Spleen (tissue), 11 donors: ENCODE data around the gene KATNIP. TPM values are rescaled to one million over a fixed set of nuclear protein-coding genes. Genes with fewer than 3 reads are reported as not detected.

ENCODE experiments used
- DNase-seq: peaks from one replicate; pipeline ENCODE4 v3.0.0-alpha.2; 2020
- H3K27ac ChIP-seq, 8 donors: fragments of 200-600 bp; sonication (generic) in 7 of 8; 1 replicate in 4 of 8; 2 replicates in 4 of 8; pipeline versions ENCODE4 v1.5.0 to v1.8.0; 2016 to 2021; ENCODE audit warnings: inconsistent platforms in 4 of 8, mild to moderate bottlenecking in 4 of 8, moderate library complexity in 1 of 8
- H3K27me3 ChIP-seq, 7 donors: fragments of 200-600 bp; sonication (generic) in 6 of 7; replicated peaks in 1 of 7; 1 replicate in 4 of 7; 2 replicates in 3 of 7; pipeline versions ENCODE4 v1.5.0 to v1.8.0; 2016 to 2021; ENCODE audit warnings: inconsistent platforms in 3 of 7, mild to moderate bottlenecking in 1 of 7
- H3K36me3 ChIP-seq, 6 donors: fragments of 200-600 bp; sonication (generic) in 5 of 6; 1 replicate in 4 of 6; 2 replicates in 2 of 6; pipeline versions ENCODE4 v1.5.0 to v1.8.0; 2016 to 2021; ENCODE audit warnings: inconsistent platforms in 2 of 6
- H3K4me1 ChIP-seq, 6 donors: fragments of 200-600 bp; sonication (generic) in 5 of 6; 1 replicate in 3 of 6; 2 replicates in 3 of 6; pipeline versions ENCODE4 v1.5.0 to v1.8.0; 2016 to 2021; ENCODE audit warnings: inconsistent platforms in 3 of 6
- H3K4me3 ChIP-seq, 8 donors: fragments of 200-600 bp; sonication (generic) in 7 of 8; 1 replicate in 4 of 8; 2 replicates in 4 of 8; pipeline versions ENCODE4 v1.5.0 to v1.8.0; 2016 to 2021; ENCODE audit warnings: inconsistent platforms in 4 of 8, mild to moderate bottlenecking in 4 of 8, moderate library complexity in 2 of 8
- H3K9me3 ChIP-seq, 8 donors: fragments of 200-600 bp; sonication (generic) in 7 of 8; 1 replicate in 4 of 8; 2 replicates in 4 of 8; pipeline versions ENCODE4 v1.5.0 to v1.8.0; 2016 to 2021; ENCODE audit warnings: inconsistent platforms in 4 of 8
- CTCF ChIP-seq, 11 experiments: fragments of 200-600 bp in 7 of 11; fragments of 450-650 bp in 4 of 11; sonication (generic) in 4 of 11; IDR thresholded peaks in 8 of 11; conservative IDR thresholded peaks in 3 of 11; 1 replicate in 7 of 11; 2 replicates in 4 of 11; pipeline versions ENCODE4 v1.4.0 to v1.8.0; 2016 to 2021; ENCODE audit warnings: antibody characterized with exemption in 11 of 11, inconsistent platforms in 4 of 11, mild to moderate bottlenecking in 1 of 11
- POLR2A ChIP-seq, 3 donors: fragments of 450-650 bp; IDR thresholded peaks; one replicate each; pipeline ENCODE4 v1.5.1; 2017; ENCODE audit warnings: antibody characterized with exemption in 3 of 3, mild to moderate bottlenecking in 1 of 3
- POLR2AphosphoS5 ChIP-seq, 3 donors: sonication (generic); formaldehyde crosslinking; IDR thresholded peaks; one replicate each; pipeline ENCODE4 v1.5.1; 2017; ENCODE audit warnings: antibody characterized with exemption in 3 of 3
- WGBS, 5 donors: extraction: QIAGEN DNeasy Blood & Tissue Kit in 3 of 5; methylation state at CpG; one replicate each; pipeline versions ENCODE4 v1.1.5 to v1.1.7; 2013 to 2018; 5-methylcytosine and 5-hydroxymethylcytosine counted together
- intact Hi-C: fragments of 100-400 bp; cut with DNase I; formaldehyde crosslinking; loops from one replicate; pipeline ENCODE4 v1.15.0; 2023; ENCODE audit warnings: low total_unique reads
- polyA plus RNA-seq, 3 donors: library from polyadenylated mRNA; stranded (reverse); fragments of 200-250 nt; gene quantifications; one replicate each; pipeline ENCODE4 v1.2.1, GENCODE V29; 2013
- total RNA-seq, 7 donors: library from RNA; depleted of rRNA in 3 of 7; stranded (reverse); fragments of >200 nt in 3 of 7; fragmentation: NEBNext Ultra II Directional in 4 of 7; extraction: Animal tissue kit (Norgen Biotek cat#: 25700) in 4 of 7; gene quantifications; one replicate each; pipeline versions ENCODE4 v1.1.0 to v1.2.1, GENCODE V29; 2016 to 2021
- donor health status: healthy with polysubstance abuse.
- donor health status: DM: no; HTN: no; CAD: no; lungs with moderate emphysema.
- donor health status: DM: no; HTN: no; CAD: no.
- donor health status: Bipolar disorder and iron deficiency.
- donor health status: healthy.
- donor health status: DM: no; HTN: no; CAD: no.
- donor health status: DM: yes; HTN: yes; CAD: no.

The KATNIP gene
- total and polyA plus RNA-seq, 10 donors, result 3.8 to 40.7 (median 30.0) TPM

GRCh38 chr16:27531826-27532800 lies 17.8 kb upstream of the KATNIP start:
- intact Hi-C loops, result no loop called here
- Histone ChIP-seq H3K4me3 (no peak overlapping the region), H3K27ac (no peak overlapping the region), H3K36me3 (peaks cover 7 to 100% (median 95%) of the 10 kb centered on the region in 6 donors), H3K9me3 (no peaks in the 10 kb centered on the region), H3K4me1 (no peaks in the 10 kb centered on the region), H3K27me3 (no peaks in the 10 kb centered on the region)
- TF ChIP-seq POLR2AphosphoS5 (IDR thresholded peaks at IDR 0.05), result no peak
- TF ChIP-seq POLR2A (IDR thresholded peaks at IDR 0.05), result no peak
- no peak for TF ChIP-seq CTCF (IDR thresholded peaks at IDR 0.05 in 8 of 11, conservative IDR thresholded peaks at IDR 0.05 in 3 of 11)
- 41 to 58% (median 47%) methylated on average over 19 of the region's 19 CpGs for WGBS, 5 donors
- DNase-seq, result peak; percentile 30

GRCh38 chr16:27534256-27534655 lies 15.7 kb upstream of the KATNIP start:
- TF ChIP-seq POLR2AphosphoS5 (IDR thresholded peaks at IDR 0.05) (no peak), CTCF (IDR thresholded peaks at IDR 0.05 in 8 of 11, conservative IDR thresholded peaks at IDR 0.05 in 3 of 11) (no peak), POLR2A (IDR thresholded peaks at IDR 0.05) (no peak)
- intact Hi-C loops, result no loop called here
- 86 to 92% (median 89%) methylated on average over 4 of the region's 4 CpGs for WGBS, 5 donors

DNA sequence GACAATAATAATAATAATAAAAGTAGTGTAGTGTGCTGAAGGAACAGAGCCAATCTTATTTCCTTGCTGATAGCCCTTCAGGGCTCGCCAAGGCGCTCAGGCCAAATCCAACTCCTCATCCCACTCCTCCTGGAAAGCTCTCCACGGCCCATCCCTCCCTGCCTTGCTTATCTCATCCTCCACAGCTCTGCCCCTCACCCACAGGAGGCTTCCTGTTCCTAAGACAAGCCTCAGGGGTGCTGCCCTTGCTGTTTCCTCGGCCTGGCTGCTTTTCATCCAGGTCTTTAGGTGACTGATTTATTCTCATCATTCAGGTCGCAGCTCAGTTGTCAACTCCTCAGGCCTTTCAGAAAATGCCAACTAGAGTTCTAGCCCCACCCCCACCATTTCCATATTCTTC lies 11.4 kb upstream of the KATNIP start:
- TF ChIP-seq CTCF (IDR thresholded peaks at IDR 0.05 in 8 of 11, conservative IDR thresholded peaks at IDR 0.05 in 3 of 11) (no peak), POLR2AphosphoS5 (IDR thresholded peaks at IDR 0.05) (peak in 1 of 3 donors; percentile 26), POLR2A (IDR thresholded peaks at IDR 0.05) (no peak)
- peaks cover 3 to 100% (median 92%) of the 10 kb centered on the region in 6 donors for H3K36me3 ChIP-seq
- 56 to 68% (median 60%) methylated on average over 5 of the region's 5 CpGs for WGBS, 5 donors
- peaks cover 0 to 13% (median 0%) of the 10 kb centered on the region in 6 donors for H3K4me1 ChIP-seq
- intact Hi-C loops, result no loop called here
- DNase-seq, result peak; percentile 49
- H3K9me3 ChIP-seq, result peaks cover 0 to 7% (median 0%) of the 10 kb centered on the region in 8 donors
- no peak overlapping the region for H3K4me3 ChIP-seq
- no peaks in the 10 kb centered on the region for H3K27me3 ChIP-seq
- no peak overlapping the region for H3K27ac ChIP-seq

More at GRCh38 chr16:27534256-27534655, 15.7 kb upstream of the KATNIP start:
- Histone ChIP-seq H3K4me3 (no peak overlapping the region), H3K9me3 (no peaks in the 10 kb centered on the region), H3K27me3 (no peaks in the 10 kb centered on the region), H3K4me1 (peaks cover 0 to 9% (median 0%) of the 10 kb centered on the region in 6 donors), H3K27ac (no peak overlapping the region), H3K36me3 (peaks cover 3 to 100% (median 89%) of the 10 kb centered on the region in 6 donors)
- no peak for DNase-seq

DNA sequence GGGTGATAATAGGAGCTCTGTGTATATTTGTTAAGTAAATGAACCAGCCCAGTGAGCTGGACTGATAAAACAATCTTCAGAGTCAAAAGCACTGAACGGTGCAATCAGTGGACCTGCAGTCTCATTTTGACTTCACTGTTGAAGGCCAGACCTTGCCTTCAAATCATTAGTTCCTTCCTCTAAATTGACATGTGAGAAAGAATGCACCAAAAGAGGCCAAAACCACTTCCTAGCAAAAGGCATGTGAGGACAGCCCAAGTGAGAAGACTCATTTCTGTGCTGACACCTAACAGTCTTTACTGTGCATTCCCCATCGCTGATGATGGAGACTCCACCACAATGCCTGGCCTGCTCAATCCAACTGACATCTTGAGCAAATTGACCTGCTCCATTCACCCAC lies 10.8 kb upstream of the KATNIP start:
- H3K27ac ChIP-seq, result no peak overlapping the region
- no peak overlapping the region for H3K4me3 ChIP-seq
- H3K36me3 ChIP-seq, result peaks cover 7 to 100% (median 93%) of the 10 kb centered on the region in 6 donors
- no peaks in the 10 kb centered on the region for H3K27me3 ChIP-seq
- DNase-seq, result no peak
- peaks cover 0 to 7% (median 0%) of the 10 kb centered on the region in 8 donors for H3K9me3 ChIP-seq
- 64 to 68% (median 66%) methylated on average over 1 to 2 of the region's 2 CpGs for WGBS, 5 donors
- peaks cover 0 to 13% (median 0%) of the 10 kb centered on the region in 6 donors for H3K4me1 ChIP-seq
- no peak for TF ChIP-seq POLR2A (IDR thresholded peaks at IDR 0.05)
- no peak for TF ChIP-seq CTCF (IDR thresholded peaks at IDR 0.05 in 8 of 11, conservative IDR thresholded peaks at IDR 0.05 in 3 of 11)
- TF ChIP-seq POLR2AphosphoS5 (IDR thresholded peaks at IDR 0.05), result no peak
- intact Hi-C loops, result no loop called here
